Panc1 (cell line): ENCODE measurements around the gene NOP10. TPM values are rescaled to one million over a fixed set of nuclear protein-coding genes. Genes with fewer than 3 reads are reported as not detected.

Experiments
- ATAC-seq: fragments of 200-7000 bp; cut with Tn5 transposase; 2 replicates; pipeline ENCODE4 v1.9.1; 2020; ENCODE audit warnings: mild to moderate bottlenecking, moderate library complexity
- BruUV-seq: library from RNA; stranded (reverse); fragments of 400-500 nt; replicated peaks from 2 replicates; lab custom pipeline; 2021; lab: Mats Ljungman, UMichigan
- CTCF ChIA-PET: fragments of 300-600 bp; sonication (Branson Sonifier 250); formaldehyde crosslinking; loops from one replicate; lab custom pipeline; 2022; ENCODE audit warnings: antibody characterized with exemption; lab: Charles Lee
- POLR2A ChIA-PET: fragments of 300-600 bp; sonication (Branson Sonifier 250); formaldehyde crosslinking; loops from one replicate; lab custom pipeline; 2022; ENCODE audit warnings: antibody characterized with exemption; lab: Charles Lee
- DNase-seq: peaks from one replicate; pipeline ENCODE4 v3.0.0-alpha.2; 2010; ENCODE audit warnings: low read depth, low spot score
- H3K27ac ChIP-seq: 2 replicates; pipeline ENCODE4 v1.5.1; 2011; ENCODE audit warnings: mild to moderate bottlenecking, low read length, inconsistent platforms
- H3K27me3 ChIP-seq: fragments of 200-500 bp; sonication (Bioruptor generic); 2 replicates; pipeline ENCODE4 v1.6.0; 2014; ENCODE audit warnings: low read length, inconsistent platforms; ENCODE audit not compliant: control insufficient read depth, insufficient read depth
- H3K36me3 ChIP-seq: fragments of 200-500 bp; sonication (Bioruptor generic); 2 replicates; pipeline ENCODE4 v1.5.1; 2014; ENCODE audit warnings: inconsistent platforms, mild to moderate bottlenecking, low read length, moderate library complexity; ENCODE audit not compliant: control insufficient read depth, insufficient read depth
- H3K4me1 ChIP-seq: 2 replicates; pipeline ENCODE4 v1.5.1; 2011; ENCODE audit warnings: inconsistent platforms, mild to moderate bottlenecking, low read length, moderate library complexity; ENCODE audit not compliant: control insufficient read depth, insufficient read depth
- H3K4me3 ChIP-seq, 2 experiments: 2 replicates each; pipeline ENCODE4 v1.5.1; 2011 to 2012; ENCODE audit warnings: low read depth in 2 of 2, low read length in 2 of 2, mild to moderate bottlenecking in 2 of 2, inconsistent platforms in 1 of 2, moderate library complexity in 1 of 2
- H3K9me3 ChIP-seq: fragments of 200-500 bp; sonication (Bioruptor generic); 2 replicates; pipeline ENCODE4 v1.5.1; 2014; ENCODE audit warnings: low read depth, mild to moderate bottlenecking, inconsistent platforms, low read length, moderate library complexity; ENCODE audit not compliant: control insufficient read depth, insufficient read depth
- POLR2AphosphoS5 ChIP-seq: IDR thresholded peaks from 2 replicates; pipeline ENCODE4 v1.6.1; 2012; ENCODE audit warnings: mild to moderate bottlenecking, low read depth, low read length, moderate library complexity
- SIN3A ChIP-seq: IDR thresholded peaks from 2 replicates; pipeline ENCODE4 v1.6.1; 2012; ENCODE audit warnings: low read depth, mild to moderate bottlenecking, low read length, moderate library complexity, borderline replicate concordance; ENCODE audit not compliant: insufficient read depth
- TCF7L2 ChIP-seq: IDR thresholded peaks from 2 replicates; pipeline ENCODE4 v1.6.1; 2011; ENCODE audit warnings: mild to moderate bottlenecking, low read depth, low read length, inconsistent platforms
- in situ Hi-C: cut with HindIII; loops from 2 replicates; pipeline ENCODE4 v1.10.0; 2016; ENCODE audit warnings: low sequenced_read_pairs, low pct_unique_long_range_greater_than_20kb
- intact Hi-C: fragments of 100-400 bp; cut with micrococcal nuclease; formaldehyde crosslinking; loops from one replicate; pipeline ENCODE4 v1.10.0; 2022; ENCODE audit not compliant: unreplicated experiment
- total RNA-seq: library from RNA; stranded (reverse); gene quantifications from one replicate; pipeline ENCODE4 v1.2.1, GENCODE V29; 2021; ENCODE audit not compliant: unreplicated experiment
- TF ChIP-seq, protein P1 (sequence below), 2 experiments: IDR thresholded peaks; 2 replicates each; pipeline ENCODE4 v1.6.1; 2011 to 2012; ENCODE audit warnings: low read depth in 2 of 2, control low read depth in 1 of 2, low read length in 1 of 2, mild to moderate bottlenecking in 1 of 2, moderate library complexity in 1 of 2; ENCODE audit not compliant: insufficient read depth in 1 of 2
- TF ChIP-seq, protein P2 (sequence below): fragments of 450-650 bp; IDR thresholded peaks from 2 replicates; pipeline ENCODE4 v1.5.1; 2017; ENCODE audit warnings: mild to moderate bottlenecking

Gene NOP10
- total RNA-seq, 1 experiment from 2014 or later: 306 TPM

DNA sequence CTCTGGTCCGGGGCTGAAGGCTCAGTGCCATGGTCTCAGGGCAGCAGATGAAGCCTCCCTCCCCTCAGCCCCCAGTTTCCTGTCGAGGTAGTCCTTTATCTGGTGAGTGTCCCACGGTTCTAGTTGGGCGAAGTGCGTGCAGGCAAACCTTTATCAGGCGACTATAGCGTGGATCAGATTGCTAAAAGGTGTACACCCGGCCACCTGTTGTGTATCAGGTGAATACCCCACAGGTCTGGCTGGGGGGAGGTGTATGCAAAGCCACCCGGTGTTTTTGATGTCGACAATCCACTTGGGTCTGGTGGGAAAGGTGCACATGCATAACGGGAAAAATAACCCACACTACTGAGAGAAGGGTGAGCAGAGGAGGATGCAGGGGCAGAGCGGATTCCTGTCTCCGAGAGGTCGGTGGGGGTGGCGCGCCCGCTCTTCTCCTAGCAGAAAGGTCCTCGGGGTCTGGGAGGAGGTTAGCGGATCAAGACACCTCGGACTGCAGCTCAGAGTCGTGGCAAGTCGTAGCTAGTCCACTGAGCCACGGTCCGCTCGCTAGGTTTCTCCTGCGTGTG, 5.9 kb downstream of the NOP10 start:
- intact Hi-C loops: no loop called here
- Histone ChIP-seq H3K27ac (peak overlapping the region; percentile 58), H3K4me1 (peaks cover 41% of the 10 kb centered on the region), H3K27me3 (no peaks in the 10 kb centered on the region), H3K36me3 (peaks cover 10% of the 10 kb centered on the region), H3K4me3 (peak overlapping the region; percentile 67 to 85), H3K9me3 (no peaks in the 10 kb centered on the region)
- POLR2A ChIA-PET: interaction anchor here (0.6 kb wide), 1 partner anchor 113 kb away, joined by 3 read pairs; no protein-coding TSS in a partner anchor
- DNase-seq (no peak), ATAC-seq (no peak)
- CTCF ChIA-PET: no interaction called here
- in situ Hi-C loops: no loop called here
- TF ChIP-seq POLR2AphosphoS5 (no peak), TCF7L2 (peak; percentile 28; the same call in 1 of the 2 replicates)
- TF ChIP-seq, protein P1, sequence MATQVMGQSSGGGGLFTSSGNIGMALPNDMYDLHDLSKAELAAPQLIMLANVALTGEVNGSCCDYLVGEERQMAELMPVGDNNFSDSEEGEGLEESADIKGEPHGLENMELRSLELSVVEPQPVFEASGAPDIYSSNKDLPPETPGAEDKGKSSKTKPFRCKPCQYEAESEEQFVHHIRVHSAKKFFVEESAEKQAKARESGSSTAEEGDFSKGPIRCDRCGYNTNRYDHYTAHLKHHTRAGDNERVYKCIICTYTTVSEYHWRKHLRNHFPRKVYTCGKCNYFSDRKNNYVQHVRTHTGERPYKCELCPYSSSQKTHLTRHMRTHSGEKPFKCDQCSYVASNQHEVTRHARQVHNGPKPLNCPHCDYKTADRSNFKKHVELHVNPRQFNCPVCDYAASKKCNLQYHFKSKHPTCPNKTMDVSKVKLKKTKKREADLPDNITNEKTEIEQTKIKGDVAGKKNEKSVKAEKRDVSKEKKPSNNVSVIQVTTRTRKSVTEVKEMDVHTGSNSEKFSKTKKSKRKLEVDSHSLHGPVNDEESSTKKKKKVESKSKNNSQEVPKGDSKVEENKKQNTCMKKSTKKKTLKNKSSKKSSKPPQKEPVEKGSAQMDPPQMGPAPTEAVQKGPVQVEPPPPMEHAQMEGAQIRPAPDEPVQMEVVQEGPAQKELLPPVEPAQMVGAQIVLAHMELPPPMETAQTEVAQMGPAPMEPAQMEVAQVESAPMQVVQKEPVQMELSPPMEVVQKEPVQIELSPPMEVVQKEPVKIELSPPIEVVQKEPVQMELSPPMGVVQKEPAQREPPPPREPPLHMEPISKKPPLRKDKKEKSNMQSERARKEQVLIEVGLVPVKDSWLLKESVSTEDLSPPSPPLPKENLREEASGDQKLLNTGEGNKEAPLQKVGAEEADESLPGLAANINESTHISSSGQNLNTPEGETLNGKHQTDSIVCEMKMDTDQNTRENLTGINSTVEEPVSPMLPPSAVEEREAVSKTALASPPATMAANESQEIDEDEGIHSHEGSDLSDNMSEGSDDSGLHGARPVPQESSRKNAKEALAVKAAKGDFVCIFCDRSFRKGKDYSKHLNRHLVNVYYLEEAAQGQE (IDR thresholded peaks at IDR 0.05; ENCODE audit: insufficient read depth in 1 of 2, low read depth in 2 of 2, low read length in 1 of 2): no peak
- no TSS peak for BruUV-seq

DNA sequence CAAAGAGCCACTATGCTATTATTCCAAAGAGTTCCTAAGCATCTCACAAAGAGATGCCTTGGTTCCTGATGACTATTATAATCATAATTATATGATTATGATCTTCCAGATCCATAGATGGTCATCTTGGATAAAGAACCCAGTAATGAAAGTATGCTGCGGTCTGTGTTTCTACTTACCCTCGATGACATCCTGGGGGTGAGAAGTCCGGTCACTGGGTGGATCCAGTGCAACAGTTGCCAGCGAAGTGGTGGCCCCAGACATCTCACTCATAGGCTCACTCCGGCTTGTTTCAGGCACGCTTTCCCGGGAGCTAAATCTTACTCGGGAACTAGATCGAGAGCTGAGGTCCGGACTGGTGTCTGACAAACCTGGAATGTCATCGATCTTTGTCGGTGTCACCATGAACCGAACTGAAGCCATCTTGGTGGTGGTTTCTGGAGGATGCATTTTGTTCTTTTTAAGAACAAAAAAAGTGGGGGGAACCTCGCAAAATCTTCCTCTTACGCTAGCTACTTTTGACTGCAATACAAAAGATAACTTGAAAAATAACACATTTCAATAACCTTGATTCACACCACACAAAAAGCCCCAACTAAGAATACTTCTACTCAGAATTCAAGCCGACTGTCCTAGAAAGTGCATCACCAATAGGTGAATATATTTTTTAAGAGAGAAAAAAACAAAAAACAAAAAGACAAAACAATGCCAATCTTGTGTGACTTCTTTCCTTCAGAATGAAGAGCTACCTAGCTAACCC, 6.5 kb downstream of the NOP10 start:
- H3K4me1 ChIP-seq: peaks cover 38% of the 10 kb centered on the region
- no TSS peak for BruUV-seq
- intact Hi-C loops (no loop called here), in situ Hi-C loops (no loop called here)
- peak overlapping the region; percentile 67 to 85 for H3K4me3 ChIP-seq
- CTCF ChIA-PET: no interaction called here
- ATAC-seq (no peak), DNase-seq (no peak)
- TF ChIP-seq, protein P2, sequence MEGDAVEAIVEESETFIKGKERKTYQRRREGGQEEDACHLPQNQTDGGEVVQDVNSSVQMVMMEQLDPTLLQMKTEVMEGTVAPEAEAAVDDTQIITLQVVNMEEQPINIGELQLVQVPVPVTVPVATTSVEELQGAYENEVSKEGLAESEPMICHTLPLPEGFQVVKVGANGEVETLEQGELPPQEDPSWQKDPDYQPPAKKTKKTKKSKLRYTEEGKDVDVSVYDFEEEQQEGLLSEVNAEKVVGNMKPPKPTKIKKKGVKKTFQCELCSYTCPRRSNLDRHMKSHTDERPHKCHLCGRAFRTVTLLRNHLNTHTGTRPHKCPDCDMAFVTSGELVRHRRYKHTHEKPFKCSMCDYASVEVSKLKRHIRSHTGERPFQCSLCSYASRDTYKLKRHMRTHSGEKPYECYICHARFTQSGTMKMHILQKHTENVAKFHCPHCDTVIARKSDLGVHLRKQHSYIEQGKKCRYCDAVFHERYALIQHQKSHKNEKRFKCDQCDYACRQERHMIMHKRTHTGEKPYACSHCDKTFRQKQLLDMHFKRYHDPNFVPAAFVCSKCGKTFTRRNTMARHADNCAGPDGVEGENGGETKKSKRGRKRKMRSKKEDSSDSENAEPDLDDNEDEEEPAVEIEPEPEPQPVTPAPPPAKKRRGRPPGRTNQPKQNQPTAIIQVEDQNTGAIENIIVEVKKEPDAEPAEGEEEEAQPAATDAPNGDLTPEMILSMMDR: no peak
- TF ChIP-seq SIN3A (no peak), POLR2AphosphoS5 (no peak), TCF7L2 (no peak)
- TF ChIP-seq, protein P1 (IDR thresholded peaks at IDR 0.05; ENCODE audit: insufficient read depth in 1 of 2, low read depth in 2 of 2, low read length in 1 of 2): no peak
- H3K36me3 ChIP-seq: peaks cover 6% of the 10 kb centered on the region
- peak overlapping the region; percentile 58 for H3K27ac ChIP-seq
- H3K27me3 ChIP-seq: no peaks in the 10 kb centered on the region
- no peaks in the 10 kb centered on the region for H3K9me3 ChIP-seq
- POLR2A ChIA-PET: no interaction called here
